IPS DF 4.7 (cell line): ENCODE results near the gene TFB1M.

Experiments
- DNase-seq: peaks from one replicate; pipeline ENCODE4 v3.0.0-alpha.2; 2013; ENCODE audit warnings: low spot score; ENCODE audit errors: extremely low read depth

The TFB1M gene

GRCh38 chr6:155265843-155266535, 48.3 kb downstream of the TFB1M start:
- DNase-seq = no peak

- no peak for DNase-seq
Measured at GRCh38 chr6:155264693-155265320, 49.5 kb downstream of the TFB1M start.

GRCh38 chr6:155263373-155264063, 50.8 kb downstream of the TFB1M start, which contains the start of gene CLDN20:
Gene CLDN20, plus strand, starts transcription at chr6:155264013. Its CDS starts 11,707 bp downstream, at chr6:155275720.
- no peak for DNase-seq

GRCh38 chr6:155262655-155263054, 51.6 kb downstream of the TFB1M start:
- no peak for DNase-seq

GRCh38 chr6:155261111-155261900, 53.0 kb downstream of the TFB1M start:
- DNase-seq = no peak

- DNase-seq = no peak
Measured at GRCh38 chr6:155260686-155261085, 53.6 kb downstream of the TFB1M start.

GRCh38 chr6:155259897-155260296, 54.4 kb downstream of the TFB1M start:
- no peak for DNase-seq

- DNase-seq = no peak
Measured at GRCh38 chr6:155259204-155259603, 55.1 kb downstream of the TFB1M start.

GRCh38 chr6:155257796-155258195, 56.5 kb downstream of the TFB1M start:
- no peak for DNase-seq

- no peak for DNase-seq
Measured at GRCh38 chr6:155256122-155256795, 58.0 kb downstream of the TFB1M start.

GRCh38 chr6:155254139-155254538, 60.1 kb downstream of the TFB1M start:
- no peak for DNase-seq

GRCh38 chr6:155253337-155253736, 60.9 kb downstream of the TFB1M start:
- DNase-seq = no peak

GRCh38 chr6:155252581-155252980, 61.7 kb downstream of the TFB1M start:
- no peak for DNase-seq

GRCh38 chr6:155250701-155251381, 63.4 kb downstream of the TFB1M start:
- no peak for DNase-seq

- no peak for DNase-seq
Measured at GRCh38 chr6:155248008-155249001, 66.0 kb downstream of the TFB1M start.

GRCh38 chr6:155247618-155248007, 66.7 kb downstream of the TFB1M start:
- DNase-seq = no peak

GRCh38 chr6:155246825-155247224, 67.5 kb downstream of the TFB1M start:
- no peak for DNase-seq

- DNase-seq = no peak
Measured at GRCh38 chr6:155245831-155246230, 68.5 kb downstream of the TFB1M start.

- no peak for DNase-seq
Measured at GRCh38 chr6:155245193-155245592, 69.1 kb downstream of the TFB1M start.
